Right ventricle myocardium inferior (tissue), 1 donor: Measurements from ENCODE around the gene FUT8. TPM values are rescaled to one million over a fixed set of nuclear protein-coding genes. Genes with fewer than 3 reads are reported as not detected.
"Not testable (repeated sequence)": the region's sequence is repeated elsewhere in the genome, so short reads cannot be mapped to it uniquely, and the experiment has no call there.

ENCODE experiments used
- ATAC-seq: fragments of 200-7000 bp; cut with Tn5 transposase; one replicate; pipeline ENCODE4 v1.9.1; 2020; ENCODE audit warnings: mild to moderate bottlenecking, moderate library complexity
- DNase-seq: peaks from one replicate; pipeline ENCODE4 v3.0.0; 2021; ENCODE audit errors: missing footprints
- intact Hi-C: fragments of 100-400 bp; cut with DNase I; formaldehyde crosslinking; loops from one replicate; pipeline ENCODE4 v1.11.0; 2022
- total RNA-seq: library from RNA; stranded (reverse); fragmentation: NEBNext Ultra II Directional; extraction: Animal tissue kit (Norgen Biotek cat#: 25700); gene quantifications from one replicate; pipeline ENCODE4 v1.2.1, GENCODE V29; 2021
- donor health status: DM: no; HTN: yes; CAD: no; lungs with severe emphysema.

Gene FUT8
- total RNA-seq, 1 donor from 2014 or later, result 15.7 TPM

GRCh38 chr14:65434216-65434850, 21.8 kb downstream of the FUT8 start:
- ATAC-seq (no peak), DNase-seq (no peak)
- intact Hi-C loops, result no loop called here

GRCh38 chr14:65438266-65438933, 25.9 kb downstream of the FUT8 start:
- ATAC-seq (no peak), DNase-seq (no peak)
- intact Hi-C loops, result no loop called here

- no peak for DNase-seq
- ATAC-seq, result no peak
- intact Hi-C loops, result no loop called here
Measured at GRCh38 chr14:65439117-65439516, 26.6 kb downstream of the FUT8 start.

GRCh38 chr14:65440230-65440629, 27.7 kb downstream of the FUT8 start:
- intact Hi-C loops, result no loop called here
- DNase-seq, result no peak
- no peak for ATAC-seq

GRCh38 chr14:65444230-65444629, 31.7 kb downstream of the FUT8 start:
- DNase-seq (no peak), ATAC-seq (no peak)
- intact Hi-C loops, result no loop called here

- DNase-seq, result no peak
- intact Hi-C loops, result no loop called here
Measured at GRCh38 chr14:65446159-65446558, 33.6 kb downstream of the FUT8 start.

GRCh38 chr14:65449647-65450046, 37.1 kb downstream of the FUT8 start:
- ATAC-seq (no peak), DNase-seq (no peak)
- intact Hi-C loops, result no loop called here

More at GRCh38 chr14:65446159-65446558, 33.6 kb downstream of the FUT8 start:
- ATAC-seq, result no peak

GRCh38 chr14:65453807-65454480, 41.4 kb downstream of the FUT8 start:
- no peak for ATAC-seq
- DNase-seq, result no peak
- intact Hi-C loops, result no loop called here

GRCh38 chr14:65456247-65456646, 43.7 kb downstream of the FUT8 start:
- intact Hi-C loops, result no loop called here
- ATAC-seq (no peak), DNase-seq (no peak)

GRCh38 chr14:65461730-65462129, 49.2 kb downstream of the FUT8 start:
- DNase-seq (no peak), ATAC-seq (no peak)
- intact Hi-C loops, result no loop called here

- ATAC-seq, result no peak
- DNase-seq, result no peak
- intact Hi-C loops, result no loop called here
Measured at GRCh38 chr14:65462411-65462810, 49.9 kb downstream of the FUT8 start.

- DNase-seq, result no peak
- intact Hi-C loops, result no loop called here
- no peak for ATAC-seq
Measured at GRCh38 chr14:65465584-65465983, 53.1 kb downstream of the FUT8 start.

GRCh38 chr14:65467926-65468325, 55.4 kb downstream of the FUT8 start:
- DNase-seq, intact Hi-C loops, ATAC-seq: not testable (repeated sequence)

GRCh38 chr14:65469903-65470302, 57.4 kb downstream of the FUT8 start:
- ATAC-seq (no peak), DNase-seq (no peak)
- intact Hi-C loops, result no loop called here

GRCh38 chr14:65470404-65470880, 57.9 kb downstream of the FUT8 start:
- DNase-seq, result no peak
- intact Hi-C loops, result no loop called here
- ATAC-seq, result no peak

- intact Hi-C loops, result no loop called here
- no peak for ATAC-seq
- DNase-seq, result no peak
Measured at GRCh38 chr14:65471038-65471878, 58.7 kb downstream of the FUT8 start.

- DNase-seq (no peak), ATAC-seq (no peak)
- intact Hi-C loops, result no loop called here
Measured at GRCh38 chr14:65472189-65472588, 59.7 kb downstream of the FUT8 start.

GRCh38 chr14:65476273-65476941, 63.9 kb downstream of the FUT8 start:
- DNase-seq, result no peak
- ATAC-seq, result no peak
- intact Hi-C loops, result no loop called here

- DNase-seq, result no peak
- intact Hi-C loops, result no loop called here
Measured at GRCh38 chr14:65476942-65477318, 64.4 kb downstream of the FUT8 start.

More at GRCh38 chr14:65476942-65477318, 64.4 kb downstream of the FUT8 start:
- ATAC-seq, result no peak
